Aorta (tissue), 5 donors: ENCODE results near the gene FBXL15. TPM values are rescaled to one million over a fixed set of nuclear protein-coding genes. Genes with fewer than 3 reads are reported as not detected.
A peak's percentile ranks its signal among the peaks of the same experiment; 100 is the strongest.

Source experiments
- ATAC-seq: fragments of 200-7000 bp; cut with Tn5 transposase; one replicate; pipeline ENCODE4 v1.9.1; 2022; ENCODE audit warnings: moderate library complexity; ENCODE audit not compliant: low FRiP score
- DNase-seq, 2 donors: peaks; one replicate each; pipeline ENCODE4 v3.0.0-alpha.2; 2020
- H3K27ac ChIP-seq, 2 donors: one replicate each; pipeline ENCODE4 v1.5.1; 2013; ENCODE audit warnings: low read length in 2 of 2, mild to moderate bottlenecking in 2 of 2, moderate library complexity in 2 of 2, control low read depth in 1 of 2, inconsistent platforms in 1 of 2, low read depth in 1 of 2
- H3K27me3 ChIP-seq, 2 donors: one replicate each; pipeline ENCODE4 v1.6.1; 2013; ENCODE audit warnings: control low read depth in 1 of 2, low read length in 1 of 2, mild to moderate bottlenecking in 1 of 2, moderate library complexity in 1 of 2; ENCODE audit not compliant: insufficient read depth in 2 of 2, control insufficient read depth in 1 of 2
- H3K36me3 ChIP-seq, 2 donors: one replicate each; pipeline ENCODE4 v1.6.1; 2013; ENCODE audit warnings: control low read depth in 1 of 2, low read length in 1 of 2, mild to moderate bottlenecking in 1 of 2; ENCODE audit not compliant: insufficient read depth in 2 of 2, control insufficient read depth in 1 of 2
- H3K4me1 ChIP-seq, 2 donors: one replicate each; pipeline ENCODE4 v1.6.1; 2013; ENCODE audit warnings: low read length in 2 of 2, control low read depth in 1 of 2, mild to moderate bottlenecking in 1 of 2, moderate library complexity in 1 of 2; ENCODE audit not compliant: insufficient read depth in 2 of 2, control insufficient read depth in 1 of 2
- H3K4me3 ChIP-seq, 2 donors: one replicate each; pipeline ENCODE4 v1.5.1; 2013; ENCODE audit warnings: low read length in 2 of 2, control low read depth in 1 of 2, mild to moderate bottlenecking in 1 of 2
- H3K9me3 ChIP-seq: one replicate; pipeline ENCODE4 v1.6.1; 2013; ENCODE audit warnings: mild to moderate bottlenecking, low read length; ENCODE audit not compliant: control insufficient read depth
- WGBS, 2 donors: extraction: QIAGEN DNeasy Blood & Tissue Kit; methylation state at CpG; one replicate each; pipeline ENCODE4 v1.1.7; 2013; 5-methylcytosine and 5-hydroxymethylcytosine counted together
- intact Hi-C, 2 donors: fragments of 100-400 bp; cut with DNase I; formaldehyde crosslinking; loops; one replicate each; pipeline versions ENCODE4 v1.14.2 to v1.15.0; 2022
- polyA plus RNA-seq, 2 donors: library from polyadenylated mRNA; stranded (reverse); fragments of 200-250 nt; gene quantifications; one replicate each; pipeline ENCODE4 v1.2.3, GENCODE V29; 2013
- total RNA-seq, 2 donors: library from RNA; stranded (reverse); fragmentation: NEBNext Ultra II Directional; extraction: Animal tissue kit (Norgen Biotek cat#: 25700); gene quantifications; one replicate each; pipeline ENCODE4 v1.2.1, GENCODE V29; 2021
- donor health status: healthy with polysubstance abuse.
- donor health status: Bipolar disorder and iron deficiency.
- donor health status: DM: no; HTN: no; CAD: no.
- donor health status: DM: no; HTN: no; CAD: no.
- donor health status: DM: yes; HTN: yes; CAD: no.

Gene FBXL15
- total and polyA plus RNA-seq, 4 donors = 7.0 to 30.5 (median 10.4) TPM

DNA sequence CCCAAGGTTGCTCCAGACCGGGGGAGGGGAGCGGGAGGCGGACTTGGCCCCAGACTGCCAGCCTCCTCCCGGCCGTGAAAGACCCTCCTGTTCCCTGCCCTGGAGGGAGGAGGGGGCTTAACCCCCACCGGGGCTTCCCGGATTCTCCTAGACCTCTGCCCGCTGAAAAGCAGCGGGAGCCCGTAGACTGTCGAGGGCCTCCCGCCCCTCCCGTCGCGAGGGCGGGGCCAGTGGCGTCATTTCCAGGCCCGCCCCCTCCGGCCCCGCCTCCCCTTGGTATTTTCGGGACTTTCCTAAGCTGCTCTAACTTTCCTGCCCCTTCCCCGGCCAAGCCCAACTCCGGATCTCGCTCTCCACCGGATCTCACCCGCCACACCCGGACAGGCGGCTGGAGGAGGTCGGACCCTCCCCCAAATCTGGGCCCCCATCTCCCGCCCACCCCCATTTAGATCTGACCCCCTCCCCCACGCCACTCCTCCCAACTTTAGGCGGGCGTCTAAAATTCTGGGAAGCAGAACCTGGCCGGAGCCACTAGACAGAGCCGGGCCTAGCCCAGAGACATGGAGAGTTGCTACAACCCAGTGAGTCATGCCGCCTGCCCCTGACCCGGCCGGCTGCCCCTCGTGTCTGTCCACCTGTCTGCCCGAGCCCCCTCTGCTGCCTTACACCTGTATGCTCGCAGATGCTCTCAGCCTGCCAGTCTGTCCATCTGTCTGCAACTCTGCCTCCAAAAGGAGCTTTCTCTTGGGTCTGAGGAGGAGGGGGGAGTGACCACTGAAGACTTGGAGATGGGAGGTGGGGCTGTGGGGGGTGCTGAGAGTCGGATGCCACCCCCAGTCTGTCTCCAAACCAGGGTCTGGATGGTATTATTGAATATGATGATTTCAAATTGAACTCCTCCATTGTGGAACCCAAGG, 25.0 kb upstream of the FBXL15 start, which contains the start of gene NFKB2:
TSS of gene NFKB2 (plus strand) at position 306 of the 917 bp plus-strand sequence. CDS start at position 561, 255 bp downstream.
- 0 to 1% methylated on average over 36 to 42 of the region's 42 CpGs for WGBS, 2 donors
- ATAC-seq (peak; percentile 89), DNase-seq (peak; percentile 93 to 96)
- intact Hi-C loops = loop anchor here (1.0 to 10.0 kb wide), 5 partner anchors 25 to 241 kb away; partner anchors contain the start of genes ACTR1A (in 1 of the 2), ELOVL3 (in 1 of the 2), FBXL15 (in 1 of the 2) and NOLC1 (in 1 of the 2)
- H3K4me1 ChIP-seq = no peaks in the 10 kb centered on the region
- no peaks in the 10 kb centered on the region for H3K36me3 ChIP-seq
- no peaks in the 10 kb centered on the region for H3K27me3 ChIP-seq
- H3K9me3 ChIP-seq = no peaks in the 10 kb centered on the region
- peak within 1 kb of the TSS; percentile 32 to 35 for H3K4me3 ChIP-seq
- H3K27ac ChIP-seq = peak within 1 kb of the TSS; percentile 51 to 64

DNA sequence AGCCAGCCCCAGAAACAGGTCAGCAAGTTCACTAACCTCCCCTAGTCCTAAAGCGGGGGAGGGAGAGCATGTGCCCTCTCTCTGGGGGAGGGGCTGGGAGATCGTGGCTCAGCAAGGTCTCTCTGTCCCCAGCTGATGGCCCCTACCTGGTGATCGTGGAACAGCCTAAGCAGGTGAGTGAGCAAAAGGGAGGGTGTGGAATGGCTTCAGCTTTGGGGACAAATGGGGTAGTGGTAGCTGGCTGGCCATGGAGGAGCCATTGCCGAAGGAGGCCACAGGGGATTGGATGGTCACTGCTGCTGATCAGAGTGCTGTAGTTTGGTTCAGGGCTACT, 24.4 kb upstream of the FBXL15 start:
- H3K36me3 ChIP-seq = no peaks in the 10 kb centered on the region
- intact Hi-C loops = loop anchor here (5.0 to 10.0 kb wide), 3 partner anchors 81 to 241 kb away; partner anchors contain the start of genes ELOVL3 (in 1 of the 2) and NOLC1 (in 1 of the 2)
- H3K27ac ChIP-seq = peak overlapping the region in 1 of 2 donors; percentile 41
- no peaks in the 10 kb centered on the region for H3K9me3 ChIP-seq
- H3K4me1 ChIP-seq = no peaks in the 10 kb centered on the region
- peak overlapping the region in 1 of 2 donors; percentile 24 for H3K4me3 ChIP-seq
- DNase-seq = peak in 1 of 2 donors; percentile 51
- WGBS, 2 donors = 43 to 48% methylated on average over 4 of the region's 4 CpGs
- no peak for ATAC-seq
- no peaks in the 10 kb centered on the region for H3K27me3 ChIP-seq

DNA sequence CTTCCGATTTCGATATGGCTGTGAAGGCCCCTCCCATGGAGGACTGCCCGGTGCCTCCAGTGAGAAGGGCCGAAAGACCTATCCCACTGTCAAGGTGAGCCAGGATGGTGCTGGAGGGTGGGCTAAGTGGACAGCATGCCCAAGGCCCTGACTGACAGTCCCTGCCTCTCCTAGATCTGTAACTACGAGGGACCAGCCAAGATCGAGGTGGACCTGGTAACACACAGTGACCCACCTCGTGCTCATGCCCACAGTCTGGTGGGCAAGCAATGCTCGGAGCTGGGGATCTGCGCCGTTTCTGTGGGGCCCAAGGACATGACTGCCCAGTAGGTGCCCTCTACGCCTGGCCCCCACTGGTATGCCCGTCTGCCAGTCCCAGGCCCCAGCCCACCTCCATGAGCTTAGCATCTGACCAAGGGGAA, 23.9 kb upstream of the FBXL15 start:
- ATAC-seq = no peak
- no peak overlapping the region for H3K4me3 ChIP-seq
- H3K36me3 ChIP-seq = no peaks in the 10 kb centered on the region
- DNase-seq = peak in 1 of 2 donors; percentile 62
- H3K27ac ChIP-seq = no peak overlapping the region
- no peaks in the 10 kb centered on the region for H3K27me3 ChIP-seq
- intact Hi-C loops = loop anchor here (5.0 to 10.0 kb wide), 3 partner anchors 81 to 242 kb away; partner anchors contain the start of genes ELOVL3 (in 1 of the 2) and NOLC1 (in 1 of the 2)
- H3K9me3 ChIP-seq = no peaks in the 10 kb centered on the region
- H3K4me1 ChIP-seq = no peaks in the 10 kb centered on the region
- WGBS, 2 donors = 87% methylated on average over 12 of the region's 12 CpGs

DNA sequence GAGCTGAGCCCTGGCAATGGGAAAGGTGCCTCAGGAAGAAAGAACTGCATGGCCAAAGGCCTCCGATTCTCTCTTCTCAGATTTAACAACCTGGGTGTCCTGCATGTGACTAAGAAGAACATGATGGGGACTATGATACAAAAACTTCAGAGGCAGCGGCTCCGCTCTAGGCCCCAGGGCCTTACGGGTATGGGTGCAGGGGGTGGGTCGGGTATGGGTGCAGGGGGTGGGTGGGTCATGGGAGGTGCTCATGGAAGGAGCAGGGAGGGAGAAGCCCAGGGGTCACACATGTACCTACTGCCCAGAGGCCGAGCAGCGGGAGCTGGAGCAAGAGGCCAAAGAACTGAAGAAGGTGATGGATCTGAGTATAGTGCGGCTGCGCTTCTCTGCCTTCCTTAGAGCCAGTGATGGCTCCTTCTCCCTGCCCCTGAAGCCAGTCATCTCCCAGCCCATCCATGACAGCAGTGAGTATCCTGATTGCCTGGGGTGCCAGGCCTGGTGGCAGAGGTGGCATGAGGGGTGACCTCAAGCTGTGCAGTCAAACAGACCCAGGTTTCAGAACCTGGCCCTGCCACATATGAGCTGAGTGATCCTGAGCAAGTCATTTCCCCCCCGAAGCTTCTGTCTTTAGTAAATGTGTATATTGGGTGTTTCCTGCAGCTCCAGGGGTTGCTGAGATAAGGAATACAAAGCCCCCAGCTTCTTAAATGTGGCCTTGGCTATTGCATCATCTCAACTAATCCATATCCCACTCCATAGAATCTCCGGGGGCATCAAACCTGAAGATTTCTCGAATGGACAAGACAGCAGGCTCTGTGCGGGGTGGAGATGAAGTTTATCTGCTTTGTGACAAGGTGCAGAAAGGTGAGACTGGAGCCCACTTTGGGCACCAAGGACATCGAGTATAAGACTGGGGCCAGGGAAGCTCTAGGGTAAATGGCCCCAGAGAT, 23.1 kb upstream of the FBXL15 start:
- 93 to 94% methylated on average over 14 of the region's 14 CpGs for WGBS, 2 donors
- Histone ChIP-seq H3K27me3 (no peaks in the 10 kb centered on the region), H3K9me3 (no peaks in the 10 kb centered on the region), H3K4me3 (no peak overlapping the region), H3K4me1 (no peaks in the 10 kb centered on the region), H3K27ac (no peak overlapping the region), H3K36me3 (no peaks in the 10 kb centered on the region)
- DNase-seq = peak in 1 of 2 donors; percentile 51
- intact Hi-C loops = loop anchor here (5.0 to 10.0 kb wide), 3 partner anchors 80 to 243 kb away; partner anchors contain the start of genes ELOVL3 (in 1 of the 2) and NOLC1 (in 1 of the 2)
- no peak for ATAC-seq

DNA sequence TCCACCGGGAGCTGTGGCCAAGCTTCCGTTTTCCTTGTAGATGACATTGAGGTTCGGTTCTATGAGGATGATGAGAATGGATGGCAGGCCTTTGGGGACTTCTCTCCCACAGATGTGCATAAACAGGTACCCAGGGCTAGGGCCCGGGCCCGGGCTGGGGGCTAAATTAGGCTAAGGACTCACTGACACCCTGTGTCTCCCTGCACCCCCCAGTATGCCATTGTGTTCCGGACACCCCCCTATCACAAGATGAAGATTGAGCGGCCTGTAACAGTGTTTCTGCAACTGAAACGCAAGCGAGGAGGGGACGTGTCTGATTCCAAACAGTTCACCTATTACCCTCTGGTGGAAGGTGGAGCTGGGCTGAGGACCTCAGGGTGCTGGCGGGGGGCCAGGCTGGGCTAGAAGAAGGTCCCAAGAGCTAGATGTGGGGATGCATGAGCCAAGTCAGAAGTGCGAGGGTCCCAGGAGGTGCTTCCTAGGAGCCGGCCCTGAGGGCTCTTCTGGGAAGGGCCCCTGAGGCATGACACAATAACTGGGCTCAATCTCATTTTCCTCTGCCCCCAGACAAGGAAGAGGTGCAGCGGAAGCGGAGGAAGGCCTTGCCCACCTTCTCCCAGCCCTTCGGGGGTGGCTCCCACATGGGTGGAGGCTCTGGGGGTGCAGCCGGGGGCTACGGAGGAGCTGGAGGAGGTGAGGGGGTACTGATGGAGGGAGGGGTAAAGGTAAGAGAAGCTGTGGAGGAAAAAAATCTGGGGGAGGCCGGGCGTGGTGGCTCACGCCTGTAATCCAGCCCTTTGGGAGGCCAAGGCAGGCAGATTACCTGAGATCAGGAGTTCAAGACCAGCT, 22.2 kb upstream of the FBXL15 start:
- Histone ChIP-seq H3K27ac (no peak overlapping the region), H3K27me3 (no peaks in the 10 kb centered on the region), H3K36me3 (no peaks in the 10 kb centered on the region), H3K4me1 (no peaks in the 10 kb centered on the region), H3K9me3 (no peaks in the 10 kb centered on the region), H3K4me3 (no peak overlapping the region)
- intact Hi-C loops = loop anchor here (5.0 to 10.0 kb wide), 3 partner anchors 79 to 244 kb away; partner anchors contain the start of genes ELOVL3 (in 1 of the 2) and NOLC1 (in 1 of the 2)
- whole genome bisulfite sequencing, 2 donors = 84 to 88% methylated on average over 21 of the region's 21 CpGs
- ATAC-seq (no peak), DNase-seq (no peak)

DNA sequence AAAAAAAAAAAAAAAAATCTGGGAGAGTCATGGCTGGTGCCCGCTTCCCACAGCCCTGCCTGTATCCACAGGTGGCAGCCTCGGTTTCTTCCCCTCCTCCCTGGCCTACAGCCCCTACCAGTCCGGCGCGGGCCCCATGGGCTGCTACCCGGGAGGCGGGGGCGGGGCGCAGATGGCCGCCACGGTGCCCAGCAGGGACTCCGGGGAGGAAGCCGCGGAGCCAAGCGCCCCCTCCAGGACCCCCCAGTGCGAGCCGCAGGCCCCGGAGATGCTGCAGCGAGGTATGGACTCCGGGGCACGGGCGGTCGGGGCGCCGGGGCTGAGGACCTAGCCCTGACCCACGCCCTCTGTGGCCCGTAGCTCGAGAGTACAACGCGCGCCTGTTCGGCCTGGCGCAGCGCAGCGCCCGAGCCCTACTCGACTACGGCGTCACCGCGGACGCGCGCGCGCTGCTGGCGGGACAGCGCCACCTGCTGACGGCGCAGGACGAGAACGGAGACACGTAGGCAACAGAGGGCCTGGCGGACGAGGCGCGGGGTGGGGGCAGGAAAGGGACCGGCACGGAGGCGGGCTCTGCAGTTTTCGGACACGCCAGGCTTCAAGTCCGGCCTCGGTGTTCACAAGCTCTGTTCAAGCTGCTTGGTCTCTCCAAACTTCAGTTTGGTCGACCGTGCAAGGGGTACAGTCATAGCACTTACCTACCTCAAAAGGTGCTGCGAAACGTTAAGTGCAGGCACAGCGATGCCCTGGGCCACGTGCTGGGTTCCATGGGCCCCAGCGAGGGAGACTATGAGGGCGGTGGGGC, 21.2 kb upstream of the FBXL15 start:
- Histone ChIP-seq H3K9me3 (no peaks in the 10 kb centered on the region), H3K36me3 (no peaks in the 10 kb centered on the region), H3K4me3 (peak overlapping the region in 1 of 2 donors; percentile 39), H3K27ac (no peak overlapping the region), H3K4me1 (no peaks in the 10 kb centered on the region), H3K27me3 (no peaks in the 10 kb centered on the region)
- intact Hi-C loops = loop anchor here (2.0 to 10.0 kb wide), 4 partner anchors 78 to 245 kb away; partner anchors contain the start of genes ELOVL3 (in 1 of the 2) and NOLC1 (in 1 of the 2)
- 2% methylated on average over 66 to 72 of the region's 72 CpGs for WGBS, 2 donors
- ATAC-seq (peak; percentile 88), DNase-seq (peak; percentile 93 to 97)

DNA sequence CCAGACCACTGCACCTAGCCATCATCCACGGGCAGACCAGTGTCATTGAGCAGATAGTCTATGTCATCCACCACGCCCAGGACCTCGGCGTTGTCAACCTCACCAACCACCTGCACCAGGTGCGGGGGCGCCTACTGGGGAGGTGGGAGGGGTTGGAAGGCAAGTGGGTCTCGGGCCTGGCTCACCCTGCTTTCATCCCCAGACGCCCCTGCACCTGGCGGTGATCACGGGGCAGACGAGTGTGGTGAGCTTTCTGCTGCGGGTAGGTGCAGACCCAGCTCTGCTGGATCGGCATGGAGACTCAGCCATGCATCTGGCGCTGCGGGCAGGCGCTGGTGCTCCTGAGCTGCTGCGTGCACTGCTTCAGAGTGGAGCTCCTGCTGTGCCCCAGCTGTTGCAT, 20.6 kb upstream of the FBXL15 start:
- Histone ChIP-seq H3K9me3 (no peaks in the 10 kb centered on the region), H3K4me1 (no peaks in the 10 kb centered on the region), H3K36me3 (no peaks in the 10 kb centered on the region), H3K27ac (no peak overlapping the region), H3K4me3 (no peak overlapping the region), H3K27me3 (no peaks in the 10 kb centered on the region)
- 81 to 82% methylated on average over 17 of the region's 17 CpGs for WGBS, 2 donors
- no peak for DNase-seq
- no peak for ATAC-seq
- intact Hi-C loops = loop anchor here in 1 of 2 donors (2.0 kb wide), 1 partner anchor 171 kb away; no protein-coding TSS in a partner anchor
